HG03558 (cell line): Measurements from ENCODE around the gene PPARGC1A.

Experiments
- ATAC-seq: cut with Tn5 transposase; IDR thresholded peaks from one replicate; pipeline ENCODE4 v1.9.1; 2021; ENCODE audit warnings: moderate number of reproducible peaks; ENCODE audit not compliant: unreplicated experiment; ENCODE audit errors: extremely low read depth

The PPARGC1A gene

DNA sequence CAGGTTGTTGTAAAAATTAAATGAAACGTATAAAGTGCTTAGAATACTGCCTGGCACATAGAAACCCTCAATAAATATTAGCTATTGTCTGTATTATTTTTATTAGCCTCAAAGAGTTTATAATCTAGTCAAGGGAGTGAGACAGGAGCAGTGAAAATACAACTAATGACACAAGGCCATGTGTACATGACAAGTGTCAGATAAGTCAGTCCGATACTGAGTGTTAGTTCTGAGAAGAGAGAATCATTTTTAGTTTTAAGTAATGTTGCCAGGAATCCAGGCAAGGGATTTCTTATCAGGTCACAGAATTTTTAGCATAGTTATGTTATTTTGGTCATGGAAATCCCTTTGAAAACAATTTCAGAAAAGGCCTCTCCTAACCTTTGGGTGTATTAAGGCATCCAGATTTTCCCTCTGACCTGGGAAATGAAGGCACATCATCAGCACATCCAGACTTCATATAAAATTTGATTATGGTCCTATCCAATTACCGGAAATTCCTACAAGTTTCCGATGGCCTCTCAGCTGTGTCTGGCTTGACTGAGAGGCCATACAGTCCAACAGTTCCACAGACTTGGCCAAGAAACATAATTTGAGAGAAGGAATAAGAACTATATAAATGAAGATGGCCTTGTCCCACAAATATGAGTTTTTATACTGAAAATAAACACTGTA is 35.7 kb downstream of the PPARGC1A start:
- ATAC-seq, result no peak

DNA sequence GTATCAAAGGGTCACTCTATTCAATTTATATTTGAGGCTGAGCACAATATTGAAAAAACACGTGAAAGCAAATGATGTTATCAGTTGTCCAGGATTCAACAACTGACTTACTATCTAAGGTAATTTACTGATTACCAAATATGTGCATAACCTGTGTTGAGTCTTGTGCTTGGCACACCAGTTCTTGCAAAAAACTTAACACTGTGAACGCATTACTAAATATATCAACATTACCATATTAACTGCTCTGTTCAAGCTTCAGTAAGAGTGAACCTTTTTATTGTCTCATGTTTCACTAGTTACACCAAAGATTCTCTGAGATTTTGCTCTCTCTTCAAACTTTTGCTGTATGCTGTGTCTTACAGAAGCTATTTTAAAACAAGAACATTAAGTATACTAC is 38.4 kb downstream of the PPARGC1A start:
- ATAC-seq, result no peak

DNA sequence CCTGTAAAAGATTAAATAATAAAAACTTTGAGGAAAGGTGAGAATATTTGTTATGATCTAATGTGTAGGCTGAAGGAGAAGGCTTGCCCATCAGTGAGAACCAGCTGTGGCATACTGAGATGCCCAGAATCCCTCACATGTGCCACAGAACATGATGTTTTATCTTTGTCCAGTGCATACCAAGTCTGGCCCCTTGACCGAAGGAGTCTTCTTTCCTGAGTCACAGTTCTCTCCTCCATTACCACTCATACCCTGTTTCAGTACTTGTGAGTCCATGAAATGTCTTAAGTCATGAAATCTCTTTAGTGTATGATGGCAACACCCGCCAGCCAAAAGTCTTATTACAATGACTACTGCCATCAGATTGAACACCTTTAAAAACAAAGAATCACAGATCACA is 42.7 kb downstream of the PPARGC1A start:
- ATAC-seq, result no peak

DNA sequence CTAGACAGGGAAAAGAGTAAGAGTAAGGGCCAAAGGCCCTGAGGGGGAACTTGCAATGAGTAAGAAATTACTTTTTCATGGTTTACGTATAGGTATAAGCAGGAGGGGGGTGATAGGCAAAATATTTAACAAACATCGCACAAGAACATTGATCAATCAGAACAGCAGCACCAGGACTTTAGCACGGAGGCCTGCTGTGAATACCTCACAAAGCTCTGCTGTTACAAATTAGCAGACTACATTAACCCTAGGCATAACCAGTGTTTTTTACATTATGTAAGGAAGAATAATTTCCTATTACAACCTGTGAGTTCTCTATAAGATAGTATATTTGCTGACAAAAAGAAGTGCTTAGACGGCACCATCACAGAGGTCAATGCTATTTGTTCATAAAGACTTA is 44.9 kb downstream of the PPARGC1A start:
- no peak for ATAC-seq

- ATAC-seq, result no peak
Observed at GRCh38 chr4:23839279-23839678, 50.6 kb downstream of the PPARGC1A start.

DNA sequence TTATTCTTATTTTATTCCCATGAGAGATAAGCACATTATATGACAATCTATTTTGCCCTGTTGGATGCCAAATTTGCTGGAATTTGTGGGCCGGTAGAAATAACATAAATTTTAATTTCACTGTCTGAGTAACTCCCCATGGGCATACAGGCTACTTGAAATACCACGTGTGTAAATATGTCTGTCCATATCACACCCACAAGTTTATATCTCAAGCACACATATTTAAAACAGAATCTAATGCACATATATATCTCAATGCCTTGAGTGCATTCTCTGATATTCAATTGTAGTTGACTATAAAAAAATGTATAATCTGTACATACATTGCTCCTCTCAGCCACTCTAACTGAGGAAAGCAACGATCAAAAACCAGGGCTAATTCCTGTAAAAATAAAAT is 51.2 kb downstream of the PPARGC1A start:
- ATAC-seq, result no peak

- no peak for ATAC-seq
Observed at GRCh38 chr4:23838131-23838530, 51.7 kb downstream of the PPARGC1A start.

DNA sequence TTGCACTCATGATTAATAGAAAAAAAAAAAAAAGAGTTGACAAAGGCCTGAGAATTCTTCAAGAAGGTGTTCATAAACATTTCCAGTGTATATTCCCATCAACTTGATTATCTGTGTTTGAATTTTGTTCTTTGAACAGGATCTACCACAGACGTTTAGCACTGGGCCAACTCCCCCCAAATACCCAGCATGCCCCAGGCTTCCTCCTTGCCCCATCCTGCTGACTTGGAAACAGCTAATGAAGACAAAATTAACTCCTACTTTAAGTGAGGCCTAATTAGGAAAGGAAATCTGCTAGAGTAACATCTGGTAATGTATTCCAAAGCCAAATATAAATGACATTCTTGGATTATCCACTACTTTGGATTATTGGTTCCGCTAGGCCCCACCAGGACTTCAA is 52.5 kb downstream of the PPARGC1A start:
- no peak for ATAC-seq

DNA sequence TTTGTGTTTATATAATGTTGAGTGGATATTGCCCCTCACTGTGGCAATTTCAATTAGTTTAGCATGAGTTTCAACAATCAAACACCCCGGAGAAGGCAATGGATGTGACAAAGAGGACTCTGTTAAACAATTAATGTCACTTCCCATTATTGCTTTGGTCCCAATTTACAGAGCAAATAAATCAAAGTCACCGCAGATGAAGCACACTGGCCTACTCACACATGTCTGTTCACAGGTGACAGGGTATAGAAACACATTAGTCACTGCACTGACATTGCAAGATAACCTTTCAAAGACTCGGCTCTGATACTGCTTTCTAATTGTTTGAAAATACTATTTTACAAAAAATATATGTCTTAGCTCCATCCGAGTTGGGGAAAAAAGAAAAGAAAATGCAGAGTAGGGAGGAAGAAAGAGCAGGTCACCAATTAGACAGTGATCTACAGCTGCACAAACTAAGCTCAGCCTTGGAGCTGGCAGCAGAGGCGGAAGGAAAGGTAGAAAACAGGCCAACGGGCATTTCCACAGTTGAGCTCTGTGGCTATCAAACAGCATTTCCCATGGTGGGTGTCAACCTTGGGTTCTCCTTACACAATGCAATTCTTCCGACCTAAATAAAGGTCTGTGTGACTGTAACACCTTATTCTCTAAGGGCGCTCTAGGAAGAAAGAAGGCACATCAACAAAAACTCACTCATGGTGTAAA is 53.9 kb downstream of the PPARGC1A start:
- no peak for ATAC-seq

DNA sequence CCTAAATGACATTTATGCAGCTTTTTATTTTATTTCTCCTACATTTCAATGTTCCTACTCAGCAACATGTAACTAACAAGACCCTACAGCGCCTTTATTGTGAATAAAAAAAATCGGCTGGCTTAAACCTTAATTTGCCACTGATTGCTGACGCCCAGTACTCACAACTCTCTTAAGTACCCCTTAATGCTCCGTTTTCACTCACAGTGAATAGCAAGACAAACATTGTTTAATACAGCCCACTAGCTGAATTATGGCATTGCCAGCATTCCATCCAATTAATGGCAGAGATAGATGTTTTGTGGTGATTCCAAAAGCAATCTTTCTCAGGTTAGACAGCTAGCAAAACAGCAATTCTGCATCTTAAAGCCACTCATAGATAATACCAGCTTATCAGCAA is 61.1 kb downstream of the PPARGC1A start:
- ATAC-seq, result no peak

DNA sequence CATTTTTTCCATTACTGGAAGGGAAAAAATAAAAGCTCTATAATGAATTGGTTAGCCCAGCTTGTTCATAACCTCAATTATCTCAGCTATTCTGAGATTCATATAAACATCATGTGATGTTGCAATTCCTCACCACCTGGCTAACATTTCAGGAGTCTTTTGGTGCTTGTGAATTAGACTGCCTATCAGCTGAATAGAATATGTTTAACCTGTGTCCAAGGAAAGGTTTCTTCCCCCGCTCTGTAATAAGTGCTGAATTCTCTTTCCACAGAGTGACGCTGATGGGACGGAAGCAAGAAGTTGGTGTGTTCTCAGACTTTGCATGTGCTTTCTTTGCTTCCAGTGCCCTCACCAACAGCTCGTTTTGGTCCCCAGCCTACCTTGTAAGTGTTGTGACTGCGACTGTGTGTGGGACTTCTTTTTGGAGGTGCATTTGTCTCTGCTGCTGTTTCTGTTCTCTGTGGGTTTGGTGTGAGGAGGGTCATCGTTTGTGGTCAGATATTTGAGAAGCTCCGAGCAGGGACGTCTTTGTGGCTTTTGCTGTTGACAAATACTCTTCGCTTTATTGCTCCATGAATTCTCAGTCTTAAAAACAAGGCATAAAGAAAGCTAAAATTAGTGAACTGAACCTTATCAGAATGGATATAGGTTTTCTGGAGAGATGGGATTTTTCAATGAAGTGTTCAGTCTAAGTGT is 61.7 kb downstream of the PPARGC1A start:
- ATAC-seq, result no peak

- ATAC-seq, result no peak
Observed at GRCh38 chr4:23822181-23822580, 67.7 kb downstream of the PPARGC1A start.

DNA sequence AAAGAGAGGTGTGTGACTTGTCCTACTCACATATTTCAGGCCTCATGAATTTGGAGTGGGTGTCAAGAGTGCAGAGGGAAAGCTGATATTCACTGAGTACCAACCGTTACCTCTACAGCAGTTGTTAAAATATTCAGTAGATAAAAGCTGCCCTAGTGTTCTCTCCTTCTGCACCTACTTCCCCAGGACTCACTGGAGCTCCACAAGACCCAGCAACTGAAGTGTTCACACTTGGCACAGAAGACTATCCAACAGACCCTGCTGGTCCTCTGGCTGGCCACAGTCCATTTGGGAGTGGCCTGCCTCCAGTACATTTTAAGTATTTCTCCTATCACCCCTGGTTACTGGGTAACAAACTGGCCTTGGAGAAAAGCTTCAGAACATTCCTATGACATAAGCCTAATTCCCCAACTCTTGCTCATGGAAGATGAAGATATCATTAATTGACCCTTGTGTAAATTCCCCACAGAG is 70.8 kb downstream of the PPARGC1A start:
- no peak for ATAC-seq

GRCh38 chr4:23818097-23818885 is 71.6 kb downstream of the PPARGC1A start:
- no peak for ATAC-seq

DNA sequence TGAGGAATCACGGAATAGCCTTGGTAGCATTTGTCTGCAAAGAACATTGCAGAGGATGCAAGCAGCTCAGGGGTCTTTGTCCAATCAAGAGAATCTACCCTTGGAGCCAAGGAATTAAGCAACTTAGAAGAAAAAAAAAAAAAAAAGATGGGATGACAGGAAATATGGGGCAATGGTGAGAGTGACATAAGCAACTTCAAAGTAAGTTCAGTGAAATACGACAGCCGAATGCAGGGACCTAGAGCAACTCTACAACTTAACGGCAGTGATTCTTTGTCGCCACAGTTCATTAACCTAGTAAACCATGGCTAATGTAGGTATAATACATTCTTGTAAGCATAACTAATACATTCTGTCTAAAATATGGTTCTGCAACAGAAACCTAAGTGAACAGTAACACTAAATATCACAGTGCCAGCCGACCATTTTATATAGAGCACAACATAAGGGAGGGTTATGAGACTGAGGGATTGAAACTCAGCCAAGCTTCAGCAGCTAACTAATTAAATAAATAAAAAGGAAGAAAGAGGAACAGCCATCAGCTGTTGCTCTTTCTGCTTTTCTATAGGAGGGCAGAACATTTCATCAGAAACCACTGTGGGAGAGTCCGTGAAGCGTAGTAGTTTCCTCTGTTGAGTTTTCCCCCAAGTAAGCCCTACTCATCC is 74.7 kb downstream of the PPARGC1A start:
- ATAC-seq, result no peak

DNA sequence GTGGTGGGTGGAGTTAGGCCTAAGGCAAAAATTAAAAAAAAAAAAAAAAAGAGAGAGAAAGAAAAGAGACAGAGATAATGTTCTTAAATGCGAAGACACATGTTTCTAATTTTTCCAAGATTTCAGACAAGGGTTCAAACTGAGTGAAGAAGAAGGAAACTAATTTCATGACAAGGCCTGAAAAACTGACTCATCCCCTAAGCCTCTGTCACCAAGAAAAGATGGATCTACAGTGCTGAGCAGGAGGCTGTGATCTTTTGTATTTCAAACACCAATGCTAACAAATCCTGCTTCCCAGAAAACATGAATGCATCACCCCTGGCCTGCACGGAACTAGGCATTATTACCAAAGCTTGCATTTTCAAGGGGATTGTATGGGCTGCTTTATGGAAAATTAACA is 75.3 kb downstream of the PPARGC1A start:
- no peak for ATAC-seq

DNA sequence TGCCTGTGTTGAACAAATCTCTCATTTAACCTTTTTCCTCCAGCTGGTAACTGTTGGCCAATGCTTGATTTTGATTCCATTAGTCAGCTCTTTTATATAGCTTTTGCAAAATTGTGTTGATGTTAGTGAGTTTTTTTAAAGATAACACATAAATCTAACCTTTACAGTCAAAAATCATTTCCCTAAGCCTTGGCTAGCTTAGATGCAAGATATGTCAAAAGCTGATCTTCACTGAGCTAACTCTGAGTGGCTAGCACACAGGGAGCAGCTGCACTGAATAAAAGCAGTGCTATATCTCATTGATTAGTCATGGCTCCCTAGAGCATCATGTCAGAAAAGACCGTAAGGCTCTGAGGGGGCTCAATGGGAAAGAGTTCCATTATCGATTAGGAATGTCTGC is 78.7 kb downstream of the PPARGC1A start:
- ATAC-seq, result no peak

GRCh38 chr4:23805450-23805851 is 84.4 kb downstream of the PPARGC1A start:
- ATAC-seq, result no peak

DNA sequence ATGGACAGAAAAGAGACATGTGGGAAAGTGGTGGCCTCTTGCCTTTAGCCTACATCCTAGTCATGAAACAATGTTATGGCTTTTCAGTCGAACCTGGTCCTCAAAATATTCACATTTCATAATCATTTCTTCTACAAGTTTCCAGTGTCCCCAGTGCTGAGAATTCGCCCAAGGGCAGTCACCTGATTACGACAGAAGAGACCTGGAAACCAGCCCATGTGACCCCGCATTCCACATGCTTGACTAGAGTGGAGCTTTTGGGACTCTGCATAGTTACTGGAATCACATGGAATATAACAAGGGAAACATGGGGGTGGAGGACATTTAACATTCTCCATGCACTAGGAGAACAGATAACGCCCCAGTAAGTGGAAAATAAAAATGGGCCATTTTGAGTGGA is 100.1 kb downstream of the PPARGC1A start:
- no peak for ATAC-seq

GRCh38 chr4:23788460-23788859 is 101.4 kb downstream of the PPARGC1A start:
- no peak for ATAC-seq
